PC-3 (cell line): Measurements from ENCODE around the gene TXLNA.

Source experiments
- EZH2 ChIP-seq: fragments of 300-600 bp; sonication (generic); IDR thresholded peaks from one replicate; pipeline ENCODE4 v1.6.1; 2017; ENCODE audit warnings: antibody characterized with exemption, mild to moderate bottlenecking, low read length; ENCODE audit not compliant: unreplicated experiment
- TF ChIP-seq, protein P1 (sequence below): fragments of 300-600 bp; sonication (generic); conservative IDR thresholded peaks from 2 replicates; pipeline ENCODE4 v1.5.1; 2017; ENCODE audit warnings: antibody characterized with exemption, low read depth, mild to moderate bottlenecking, low read length

- TF ChIP-seq, protein P1, sequence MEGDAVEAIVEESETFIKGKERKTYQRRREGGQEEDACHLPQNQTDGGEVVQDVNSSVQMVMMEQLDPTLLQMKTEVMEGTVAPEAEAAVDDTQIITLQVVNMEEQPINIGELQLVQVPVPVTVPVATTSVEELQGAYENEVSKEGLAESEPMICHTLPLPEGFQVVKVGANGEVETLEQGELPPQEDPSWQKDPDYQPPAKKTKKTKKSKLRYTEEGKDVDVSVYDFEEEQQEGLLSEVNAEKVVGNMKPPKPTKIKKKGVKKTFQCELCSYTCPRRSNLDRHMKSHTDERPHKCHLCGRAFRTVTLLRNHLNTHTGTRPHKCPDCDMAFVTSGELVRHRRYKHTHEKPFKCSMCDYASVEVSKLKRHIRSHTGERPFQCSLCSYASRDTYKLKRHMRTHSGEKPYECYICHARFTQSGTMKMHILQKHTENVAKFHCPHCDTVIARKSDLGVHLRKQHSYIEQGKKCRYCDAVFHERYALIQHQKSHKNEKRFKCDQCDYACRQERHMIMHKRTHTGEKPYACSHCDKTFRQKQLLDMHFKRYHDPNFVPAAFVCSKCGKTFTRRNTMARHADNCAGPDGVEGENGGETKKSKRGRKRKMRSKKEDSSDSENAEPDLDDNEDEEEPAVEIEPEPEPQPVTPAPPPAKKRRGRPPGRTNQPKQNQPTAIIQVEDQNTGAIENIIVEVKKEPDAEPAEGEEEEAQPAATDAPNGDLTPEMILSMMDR = no peak
- TF ChIP-seq EZH2 = no peak
Observed at GRCh38 chr1:32150847-32151246, 28.6 kb upstream of the TXLNA start.
